HepG2 (cell line): ENCODE data around the gene FGL2. TPM values are rescaled to one million over a fixed set of nuclear protein-coding genes. Genes with fewer than 3 reads are reported as not detected.
"Not testable (repeated sequence)": the region's sequence is repeated elsewhere in the genome, so short reads cannot be mapped to it uniquely, and the experiment has no call there.

ENCODE experiments used
- ATAC-seq: fragments of 200-7000 bp; cut with Tn5 transposase; 3 replicates; pipeline ENCODE4 v1.9.1; 2020; ENCODE audit warnings: mild to moderate bottlenecking, moderate library complexity
- BruUV-seq: library from RNA; stranded (reverse); fragments of 400-500 nt; replicated peaks from 2 replicates; lab custom pipeline; 2021; lab: Mats Ljungman, UMichigan
- CTCF ChIA-PET: fragments of 300-600 bp; formaldehyde crosslinking; extraction: SDS; loops from one replicate; lab custom pipeline; 2021; ENCODE audit warnings: low total read pairs, inconsistent platforms, low intra/inter-chr PET ratio; lab: Yijun Ruan, JAX
- POLR2A ChIA-PET: fragments of 350-600 bp; sonication (Branson Sonifier 250); formaldehyde crosslinking; loops from one replicate; lab custom pipeline; 2020; ENCODE audit warnings: antibody characterized with exemption, inconsistent platforms; lab: Yijun Ruan, JAX
- DNase-seq: peaks from one replicate; pipeline ENCODE4 v3.0.0-alpha.2; 2015; ENCODE audit warnings: low spot score
- FAIRE-seq: peaks from 3 replicates; lab custom pipeline; 2011; peaks lifted over from hg19 to GRCh38; lab: Jason Lieb, UNC
- H2AFZ ChIP-seq: one replicate; pipeline ENCODE4 v1.6.1; 2011; ENCODE audit warnings: low read length, inconsistent platforms
- H3K27ac ChIP-seq: fragments of 300-600 bp; 3 replicates; pipeline ENCODE4 v1.8.0; 2011; ENCODE audit warnings: mixed run types, mild to moderate bottlenecking, mixed read lengths, low read length, inconsistent platforms; ENCODE audit not compliant: insufficient read depth; ENCODE audit errors: extremely low read length
- H3K27me3 ChIP-seq, 2 experiments: fragments of 200-600 bp in 1 of 2; 2 replicates in 1 of 2; 3 replicates in 1 of 2; pipeline versions ENCODE4 v1.6.0 to v1.8.0; 2011; ENCODE audit warnings: low read length in 2 of 2, mild to moderate bottlenecking in 2 of 2, moderate library complexity in 2 of 2, inconsistent platforms in 1 of 2; ENCODE audit not compliant: insufficient read depth in 2 of 2, control insufficient read depth in 1 of 2
- H3K36me3 ChIP-seq, 2 experiments: fragments of 200-600 bp in 1 of 2; replicated peaks in 1 of 2; 2 replicates in 1 of 2; 3 replicates in 1 of 2; pipeline versions ENCODE4 v1.5.1 to v1.8.0; 2011; ENCODE audit warnings: low read length in 2 of 2, inconsistent platforms in 1 of 2; ENCODE audit not compliant: insufficient read depth in 2 of 2, control insufficient read depth in 1 of 2
- H3K4me1 ChIP-seq: 2 replicates; pipeline ENCODE4 v1.5.1; 2012; ENCODE audit warnings: low read length, inconsistent platforms; ENCODE audit not compliant: insufficient read depth
- H3K4me2 ChIP-seq: 2 replicates; pipeline ENCODE4 v1.6.0; 2011; ENCODE audit warnings: low read depth, low read length, inconsistent platforms
- H3K4me3 ChIP-seq, 3 experiments: fragments of 200-600 bp in 1 of 3; sonication (generic), shearing (Covaris generic) in 1 of 3; replicated peaks in 1 of 3; 2 replicates each; pipeline ENCODE4 v1.5.1; 2011 to 2016; ENCODE audit warnings: low read length in 3 of 3, inconsistent platforms in 2 of 3, low read depth in 2 of 3, mild to moderate bottlenecking in 2 of 3, control low read depth in 1 of 3, mixed read lengths in 1 of 3; ENCODE audit not compliant: insufficient read depth in 1 of 3
- H3K79me2 ChIP-seq: one replicate; pipeline ENCODE4 v1.6.1; 2011; ENCODE audit warnings: low read length, inconsistent platforms; ENCODE audit not compliant: insufficient read depth
- H3K9ac ChIP-seq: 2 replicates; pipeline ENCODE4 v1.6.0; 2011; ENCODE audit warnings: mild to moderate bottlenecking, low read depth, low read length, inconsistent platforms; ENCODE audit not compliant: insufficient read depth
- H3K9me3 ChIP-seq: 2 replicates; pipeline ENCODE4 v1.5.1; 2012; ENCODE audit warnings: mild to moderate bottlenecking, low read length
- H4K20me1 ChIP-seq: 2 replicates; pipeline ENCODE4 v1.6.0; 2011; ENCODE audit warnings: inconsistent platforms, mild to moderate bottlenecking, low read length, moderate library complexity; ENCODE audit not compliant: insufficient read depth
- WGBS: methylation state at CpG from one replicate; pipeline ENCODE4 v1.1.6; 2017; ENCODE audit warnings: low lambda C conversion rate; 5-methylcytosine and 5-hydroxymethylcytosine counted together
- in situ Hi-C: cut with HindIII; loops from 2 replicates; pipeline ENCODE4 v1.10.0; 2017; ENCODE audit warnings: low pct_unique_long_range_greater_than_20kb; ENCODE audit not compliant: extremely low pct_ligation_motif_present
- intact Hi-C: fragments of 100-400 bp; cut with micrococcal nuclease; formaldehyde crosslinking; loops from one replicate; pipeline ENCODE4 v1.10.0; 2022; ENCODE audit not compliant: unreplicated experiment
- polyA plus RNA-seq, 8 experiments: library from polyadenylated mRNA; depleted of rRNA in 3 of 8; stranded (reverse) in 7 of 8; unstranded in 1 of 8; fragments of >200 nt; fragmentation: Illumina TruSeq in 4 of 8; extraction: Trizol in 4 of 8; gene quantifications; 2 replicates each; pipeline versions ENCODE4 v1.2.1 to v1.2.3, GENCODE V29; 2011 to 2016; ENCODE audit warnings: low read depth in 4 of 8, missing spikeins in 1 of 8, mixed read lengths in 1 of 8; ENCODE audit not compliant: insufficient read depth in 1 of 8
- total RNA-seq, 5 experiments: library from RNA; depleted of rRNA; stranded (reverse); fragments of >200 nt; fragmentation: Illumina TruSeq; extraction: Trizol; gene quantifications; 2 replicates each; pipeline ENCODE4 v1.2.3, GENCODE V29; 2016; ENCODE audit warnings: low read depth in 1 of 5

Gene FGL2
- total and polyA plus RNA-seq, 2 of the 13 experiments (the other 11 are each of a cell fraction or from before 2014, with no cell fraction given): 0.04 to 0.15 TPM

GRCh38 chr7:77155601-77156377 lies 43.8 kb downstream of the FGL2 start:
- H2AFZ ChIP-seq, H4K20me1 ChIP-seq, FAIRE-seq, in situ Hi-C loops, ATAC-seq, DNase-seq, H3K27ac ChIP-seq, CTCF ChIA-PET, H3K4me1 ChIP-seq, H3K4me3 ChIP-seq, intact Hi-C loops, H3K9ac ChIP-seq, H3K36me3 ChIP-seq, H3K27me3 ChIP-seq, BruUV-seq, H3K9me3 ChIP-seq, POLR2A ChIA-PET, H3K79me2 ChIP-seq, H3K4me2 ChIP-seq: not testable (repeated sequence)
- WGBS: 69% methylated on average over 4 of the region's 5 CpGs

- H3K4me1 ChIP-seq, H4K20me1 ChIP-seq, intact Hi-C loops, BruUV-seq, H3K36me3 ChIP-seq, CTCF ChIA-PET, FAIRE-seq, H3K4me3 ChIP-seq, H3K79me2 ChIP-seq, H3K27ac ChIP-seq, H3K9me3 ChIP-seq, DNase-seq, H3K4me2 ChIP-seq, H2AFZ ChIP-seq, POLR2A ChIA-PET, H3K27me3 ChIP-seq, in situ Hi-C loops, H3K9ac ChIP-seq: not testable (repeated sequence)
- WGBS: 60% methylated on average over 3 of the region's 3 CpGs
- peak; percentile 86 for ATAC-seq
These were observed 44.6 kb downstream of the FGL2 start for GRCh38 chr7:77154917-77155464.

- H3K27ac ChIP-seq, H4K20me1 ChIP-seq, H3K27me3 ChIP-seq, H3K9ac ChIP-seq, BruUV-seq, CTCF ChIA-PET, DNase-seq, H3K79me2 ChIP-seq, H3K36me3 ChIP-seq, POLR2A ChIA-PET, H3K4me1 ChIP-seq, intact Hi-C loops, FAIRE-seq, ATAC-seq, H3K4me3 ChIP-seq, in situ Hi-C loops, H2AFZ ChIP-seq, H3K4me2 ChIP-seq, H3K9me3 ChIP-seq: not testable (repeated sequence)
These were observed 47.4 kb downstream of the FGL2 start for GRCh38 chr7:77152232-77152631.

Other genes with a start within 250 kb of the FGL2 start
- not detected in 2 replicates for gene SPDYE17, start 167.5 kb downstream of the FGL2 start, total RNA-seq (2016; rRNA removed; fragmentation: Illumina TruSeq; extraction: Trizol)
- not detected in 2 replicates for gene SPDYE17, start 167.5 kb downstream of the FGL2 start, polyA plus RNA-seq (2011; rRNA removed)
- 0.29 TPM in 1 of 2 replicates, not detected in the other for gene SPDYE18, start 137.3 kb downstream of the FGL2 start, total RNA-seq (2016; rRNA removed; fragmentation: Illumina TruSeq; extraction: Trizol)
- not detected in 2 replicates for gene SPDYE18, start 137.3 kb downstream of the FGL2 start, polyA plus RNA-seq (2011; rRNA removed)
- 1.2 and 2.4 TPM in 2 replicates for gene CCDC146, start 77.2 kb downstream of the FGL2 start, total RNA-seq (2016; rRNA removed; fragmentation: Illumina TruSeq; extraction: Trizol)
- 4.1 and 5.3 TPM in 2 replicates for gene CCDC146, start 77.2 kb downstream of the FGL2 start, polyA plus RNA-seq (2011; rRNA removed)
- 15.6 and 34.6 TPM in 2 replicates for gene GSAP, start 216.5 kb upstream of the FGL2 start, total RNA-seq (2016; rRNA removed; fragmentation: Illumina TruSeq; extraction: Trizol)
- 33.6 and 40.6 TPM in 2 replicates for gene GSAP, start 216.5 kb upstream of the FGL2 start, polyA plus RNA-seq (2011; rRNA removed)